ENCODE measurements around the gene TBC1D1.

Gene TBC1D1

GRCh38 chr4:38176165-38176564 lies 285.3 kb downstream of the TBC1D1 start:
- no peak for DNase-seq (ENCODE audit: low read depth)

GRCh38 chr4:38177035-38177546 lies 286.2 kb downstream of the TBC1D1 start:
- no peak for DNase-seq (ENCODE audit: low read depth)

DNA sequence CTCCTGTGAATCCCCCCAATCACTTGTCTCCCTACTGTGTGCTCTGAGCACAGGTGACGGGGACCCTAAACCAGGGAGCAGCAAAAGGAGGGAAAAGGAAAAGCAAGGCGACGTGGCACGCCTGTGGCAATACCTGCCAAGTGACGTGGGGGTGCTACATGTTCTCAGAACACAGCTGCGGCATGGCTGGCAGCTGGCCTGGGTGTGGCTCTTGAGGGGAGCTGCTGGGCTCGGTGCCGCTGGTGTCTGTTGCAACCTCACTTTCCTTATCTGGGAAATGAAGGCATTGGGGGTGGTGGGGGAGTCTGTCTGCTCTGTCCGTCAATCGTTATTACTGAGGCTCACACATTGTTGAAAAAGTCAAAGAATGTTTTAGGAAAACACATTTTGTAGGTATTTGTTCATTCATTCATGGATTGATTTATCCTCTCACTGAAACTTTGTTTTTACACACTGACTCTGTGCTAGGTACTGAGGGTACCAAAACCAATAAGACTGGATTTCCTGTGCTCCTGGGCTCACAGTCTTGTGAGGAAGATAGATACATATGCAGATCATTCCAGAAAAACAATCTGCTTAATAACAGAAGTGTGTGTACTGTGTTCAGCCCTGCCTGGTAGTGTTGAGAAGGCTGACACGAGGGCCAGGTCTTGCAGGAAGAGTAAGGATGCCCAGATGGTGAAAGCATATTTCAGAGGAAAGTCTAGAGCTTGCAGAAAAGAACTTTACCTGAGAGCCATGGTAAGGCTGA lies 286.9 kb downstream of the TBC1D1 start:
- DNase-seq (ENCODE audit: low read depth): no peak

- DNase-seq (ENCODE audit: low read depth): no peak
These were observed 287.6 kb downstream of the TBC1D1 start for GRCh38 chr4:38178392-38178995.

DNA sequence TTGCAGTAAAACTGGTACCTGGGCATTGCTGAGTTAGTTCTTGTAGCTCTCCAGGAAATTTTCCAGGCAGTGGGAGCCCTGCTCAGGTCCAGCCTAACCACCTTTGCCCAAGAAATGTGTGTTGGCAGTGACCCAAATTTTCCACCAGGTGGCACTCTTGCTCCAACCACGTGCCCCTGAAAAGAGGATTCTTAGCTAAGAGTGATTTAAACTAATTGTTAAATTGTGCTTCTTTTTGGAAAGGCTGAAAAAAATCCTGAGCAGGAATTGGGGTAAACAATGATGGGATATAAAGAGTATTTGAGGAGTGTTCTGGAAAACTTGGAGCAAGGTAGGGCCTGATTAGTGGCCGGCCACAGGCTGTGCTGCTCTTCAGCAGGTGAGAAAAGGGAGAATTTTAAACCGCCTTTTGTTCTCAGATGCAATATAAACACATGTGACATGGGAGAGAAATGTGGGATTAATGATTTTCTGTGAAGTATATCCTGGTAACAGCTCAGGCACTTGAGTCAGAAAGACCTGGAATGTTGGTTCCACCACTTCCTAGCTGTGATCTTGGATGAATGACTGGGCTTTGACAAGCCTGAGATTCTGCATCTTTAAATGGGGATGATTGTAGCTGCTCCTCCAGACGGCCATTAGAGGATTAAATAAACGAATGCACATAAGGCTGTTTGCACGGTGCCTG lies 288.9 kb downstream of the TBC1D1 start:
- no peak for DNase-seq (ENCODE audit: low read depth)

GRCh38 chr4:38180456-38180855 lies 289.6 kb downstream of the TBC1D1 start:
- DNase-seq (ENCODE audit: low read depth): no peak

- no peak for DNase-seq (ENCODE audit: low read depth)
These were observed 290.4 kb downstream of the TBC1D1 start for GRCh38 chr4:38181286-38181685.

DNA sequence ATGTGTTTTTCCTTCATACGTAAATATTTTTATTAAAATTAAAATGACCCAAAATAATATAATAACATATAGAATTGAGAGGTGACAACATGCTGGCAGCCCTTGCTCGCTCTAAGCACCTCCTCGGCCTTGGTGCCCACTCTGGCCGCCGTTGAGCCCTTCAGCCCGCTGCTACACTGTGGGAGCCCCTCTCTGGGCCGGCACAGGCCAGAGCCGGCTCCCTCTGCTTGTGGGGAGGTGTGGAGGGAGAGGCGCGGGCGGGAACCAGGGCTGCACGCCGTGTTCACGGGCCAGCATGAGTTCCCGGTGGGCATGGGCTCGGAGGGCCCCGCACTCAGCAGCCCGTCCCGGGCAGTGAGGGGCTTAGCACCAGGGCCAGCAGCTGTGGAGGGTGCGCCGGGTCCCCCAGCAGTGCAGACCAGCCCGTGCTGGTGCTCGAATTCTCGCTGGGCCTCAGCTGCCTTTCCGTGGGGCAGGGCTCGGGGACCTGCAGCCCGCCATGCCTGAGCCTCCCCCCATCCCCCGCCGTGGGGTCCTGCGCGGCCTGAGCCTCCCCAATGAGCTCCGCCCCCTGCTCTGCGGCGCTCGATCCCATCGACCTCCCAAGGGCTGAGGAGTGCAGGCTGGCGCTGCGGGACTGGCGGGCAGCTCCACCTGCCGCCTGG lies 291.6 kb downstream of the TBC1D1 start:
- no peak for DNase-seq (ENCODE audit: low read depth)

- no peak for DNase-seq (ENCODE audit: low read depth)
These were observed 293.5 kb downstream of the TBC1D1 start for GRCh38 chr4:38184404-38184803.

- no peak for DNase-seq (ENCODE audit: low read depth)
These were observed 294.7 kb downstream of the TBC1D1 start for GRCh38 chr4:38185406-38186144.

- DNase-seq (ENCODE audit: low read depth): no peak
These were observed 297.3 kb downstream of the TBC1D1 start for GRCh38 chr4:38188136-38188535.

DNA sequence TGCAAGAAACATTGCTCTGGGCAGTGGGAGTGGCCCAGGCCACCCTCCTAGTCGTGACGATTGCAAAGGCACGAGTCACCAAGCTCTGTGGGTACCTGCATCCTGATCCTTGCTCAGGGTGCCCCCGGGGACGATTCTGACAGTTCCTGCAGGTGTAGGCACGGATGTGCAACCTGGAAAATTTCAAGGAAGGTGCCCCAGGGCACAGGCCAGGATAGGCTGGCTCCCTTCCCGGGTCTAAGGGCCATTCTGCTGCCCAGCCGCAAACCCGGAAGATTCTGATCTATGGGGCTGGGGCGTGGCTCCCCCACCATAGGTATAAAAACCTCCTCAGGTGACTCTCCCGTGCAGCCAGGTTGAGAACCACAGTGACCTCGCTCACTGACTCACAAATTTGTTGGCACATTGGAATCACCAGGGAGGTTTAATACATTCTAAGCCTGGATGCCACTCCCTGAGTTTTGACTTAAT lies 297.8 kb downstream of the TBC1D1 start:
- no peak for DNase-seq (ENCODE audit: low read depth)

All from HS-27A (cell line).